Measurements from ENCODE around the gene TMEM131L. TPM values are rescaled to one million over a fixed set of nuclear protein-coding genes. Genes with fewer than 3 reads are reported as not detected.

TMEM131L gene
- total RNA-seq, 1 donor: 143 TPM

DNA sequence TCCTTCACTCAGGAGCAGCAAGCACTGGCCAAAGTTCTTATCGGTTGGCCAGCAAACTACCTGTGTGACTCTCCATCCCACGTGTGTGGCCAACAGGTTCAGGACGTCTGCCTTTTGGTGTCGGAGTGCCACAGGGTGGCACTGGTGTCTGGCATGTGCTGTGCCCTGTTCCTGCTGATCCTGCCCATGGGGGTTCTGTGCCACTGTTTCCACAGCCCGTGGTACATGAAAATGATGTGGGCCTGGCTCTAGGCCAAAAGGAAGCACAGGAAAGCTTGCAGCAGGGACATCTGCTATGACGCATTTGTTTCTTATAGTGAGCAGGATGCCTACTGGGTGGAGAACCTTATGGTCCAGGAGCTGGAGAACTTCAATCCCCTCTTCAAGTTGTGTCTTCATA is 213.3 kb downstream of the TMEM131L start:
- Histone ChIP-seq H3K27me3 (ENCODE audit: insufficient read depth, low read length) (peaks cover 11% of the 10 kb centered on the region), H3K4me1 (ENCODE audit: insufficient read depth, low read length) (peaks cover 38% of the 10 kb centered on the region), H3K4me3 (ENCODE audit: low read length) (no peak overlapping the region), H3K9me3 (ENCODE audit: low read depth, low read length) (peaks cover 9% of the 10 kb centered on the region)

DNA sequence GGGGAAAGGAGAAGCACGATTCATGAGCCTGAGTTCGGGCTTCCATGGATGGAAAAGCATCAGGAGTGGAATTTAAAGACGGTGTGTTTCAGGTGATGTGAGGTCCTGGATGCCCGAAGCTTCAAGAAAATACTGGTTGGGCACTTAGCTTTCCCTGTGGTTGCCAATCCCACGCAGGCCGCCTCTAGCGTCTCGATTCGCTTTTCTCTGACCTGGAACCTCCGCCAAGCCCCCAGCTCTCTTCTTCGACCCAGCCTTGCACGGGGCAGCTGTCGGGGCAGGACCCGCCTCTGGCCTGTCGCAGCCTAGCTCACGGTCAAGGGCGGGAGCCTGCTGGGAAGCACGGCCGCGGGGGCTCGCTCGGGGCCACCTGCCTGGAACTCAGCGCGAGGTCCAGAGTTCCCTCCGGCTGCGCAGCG is 217.6 kb downstream of the TMEM131L start:
- Histone ChIP-seq H3K4me3 (ENCODE audit: low read length) (peak overlapping the region; percentile 79), H3K4me1 (ENCODE audit: insufficient read depth, low read length) (peaks cover 34% of the 10 kb centered on the region), H3K9me3 (ENCODE audit: low read depth, low read length) (peaks cover 15% of the 10 kb centered on the region), H3K27me3 (ENCODE audit: insufficient read depth, low read length) (peaks cover 14% of the 10 kb centered on the region)

DNA sequence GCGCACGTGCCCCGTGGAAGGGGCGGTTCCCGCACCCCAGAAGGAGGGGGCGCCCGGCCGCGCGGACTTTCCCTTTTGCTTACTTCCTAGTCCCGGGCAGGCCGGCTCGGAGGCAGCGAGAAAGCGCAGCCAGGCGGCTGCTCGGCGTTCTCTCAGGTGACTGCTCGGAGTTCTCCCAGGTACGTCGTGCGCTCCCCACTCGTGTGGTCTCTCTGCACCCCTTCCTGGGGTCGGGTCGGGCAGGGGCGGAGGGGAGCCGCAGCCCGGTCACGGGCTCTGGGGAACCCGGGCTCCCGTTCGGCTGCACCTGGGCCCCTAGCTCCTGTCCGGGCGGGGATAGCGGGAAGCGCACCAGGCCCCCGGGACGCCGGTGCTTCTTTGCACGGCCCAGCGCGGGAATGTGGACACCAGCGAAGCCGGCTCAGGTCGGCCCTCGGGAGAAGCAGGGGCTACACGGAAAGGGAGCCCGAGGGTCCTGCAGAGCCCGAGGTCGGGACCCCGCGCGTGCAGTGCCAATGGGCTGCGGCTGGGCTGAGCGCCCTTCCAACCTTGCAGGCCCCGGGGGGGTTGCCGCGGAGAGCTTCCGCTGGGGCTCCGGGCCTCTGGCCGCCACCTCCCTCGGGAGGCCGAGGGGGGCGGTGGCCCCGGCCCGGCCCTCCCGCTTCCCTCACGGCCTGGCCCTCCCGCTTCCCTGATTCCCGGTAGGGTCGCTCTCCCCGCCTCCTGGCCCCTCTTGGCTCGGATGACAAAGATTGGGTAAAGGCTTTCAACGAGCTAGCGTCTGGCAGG is 218.2 kb downstream of the TMEM131L start, which contains the start of gene TLR2:
Gene TLR2, plus strand, starts transcription at position 99 of the 789 bp plus-strand sequence. CDS start 18,628 bp downstream, outside the sequence.
- Histone ChIP-seq H3K27me3 (ENCODE audit: insufficient read depth, low read length) (peaks cover 14% of the 10 kb centered on the region), H3K9me3 (ENCODE audit: low read depth, low read length) (peaks cover 18% of the 10 kb centered on the region), H3K4me3 (ENCODE audit: low read length) (peak within 1 kb of the TSS; percentile 79), H3K4me1 (ENCODE audit: insufficient read depth, low read length) (peaks cover 31% of the 10 kb centered on the region)

DNA sequence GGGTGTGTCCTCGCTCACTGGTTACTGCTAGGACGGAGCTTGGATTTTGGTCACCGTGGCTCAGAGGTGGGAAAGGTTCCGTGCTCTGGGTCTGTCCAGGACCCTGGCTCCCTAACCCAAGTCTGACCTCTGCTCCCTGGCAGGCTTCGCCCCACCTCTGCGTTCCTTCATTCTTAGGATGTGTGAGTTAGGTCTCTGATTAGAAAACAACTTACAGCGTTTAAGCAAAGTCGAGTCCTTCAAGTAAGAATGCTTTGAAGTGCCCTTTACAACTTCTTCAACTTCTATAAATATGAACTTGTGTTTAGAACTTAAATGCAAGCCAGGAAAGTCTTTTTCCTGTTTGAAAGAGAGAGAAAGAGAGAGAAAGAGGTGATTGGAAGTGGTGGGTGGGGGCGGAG is 218.8 kb downstream of the TMEM131L start:
- peaks cover 14% of the 10 kb centered on the region for H3K27me3 ChIP-seq (ENCODE audit: insufficient read depth, low read length)
- H3K4me3 ChIP-seq (ENCODE audit: low read length): peak overlapping the region; percentile 79
- peaks cover 18% of the 10 kb centered on the region for H3K9me3 ChIP-seq (ENCODE audit: low read depth, low read length)
- H3K4me1 ChIP-seq (ENCODE audit: insufficient read depth, low read length): peaks cover 26% of the 10 kb centered on the region

Other genes starting within 250 kb of the TMEM131L start
- gene MND1, start 121.7 kb upstream of the TMEM131L start, total RNA-seq: 0.52 TPM
- 155 TPM for gene TLR2, start 217.9 kb downstream of the TMEM131L start, total RNA-seq